GM11168 (cell line): ENCODE measurements around the gene LMOD2.

Experiments
- in situ Hi-C: fragments of 300-500 bp; cut with MboI; formaldehyde crosslinking; loops from one replicate; pipeline ENCODE4 v1.12.0; 2022; ENCODE audit warnings: low sequenced_read_pairs; ENCODE audit not compliant: unreplicated experiment

LMOD2 gene

DNA sequence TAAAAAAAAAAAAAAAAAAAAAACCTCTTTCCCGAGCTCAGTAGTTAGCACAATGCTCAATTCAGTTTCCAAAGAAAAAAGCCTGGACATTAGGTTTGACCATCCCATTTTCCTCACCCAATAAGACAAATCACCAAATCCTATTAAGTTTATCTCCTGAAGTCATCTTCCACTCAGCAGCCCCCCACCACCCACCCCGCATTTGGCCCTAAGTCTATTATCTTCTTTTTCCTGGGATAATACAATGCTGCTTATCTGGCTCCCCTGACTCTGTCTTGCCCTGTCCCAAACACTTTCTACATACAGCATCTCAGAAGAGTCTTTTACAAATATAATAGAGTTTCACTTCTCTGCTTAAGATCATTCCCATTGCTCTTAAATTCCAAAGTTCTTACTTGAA lies 17.8 kb upstream of the LMOD2 start:
- in situ Hi-C loops, result no loop called here

DNA sequence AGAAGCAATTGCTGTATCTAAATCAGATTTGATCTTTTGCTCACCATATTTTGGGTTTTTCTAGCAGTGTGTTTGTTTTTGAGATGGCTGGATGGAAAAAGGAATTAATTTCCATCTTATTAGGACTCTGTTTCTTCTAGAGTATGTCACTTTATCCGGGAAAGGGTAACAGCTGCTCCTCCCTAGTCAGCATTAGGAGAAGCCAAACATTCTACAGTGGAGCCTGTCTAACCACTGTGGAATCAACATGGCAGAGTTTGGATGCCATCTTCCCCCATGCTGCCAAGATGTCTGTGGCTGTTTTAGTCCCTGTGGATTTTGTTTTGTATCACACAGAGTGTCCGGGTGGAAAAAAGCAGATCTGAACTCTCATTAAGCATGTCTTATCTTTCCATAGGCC lies 16.0 kb upstream of the LMOD2 start:
- in situ Hi-C loops, result no loop called here

DNA sequence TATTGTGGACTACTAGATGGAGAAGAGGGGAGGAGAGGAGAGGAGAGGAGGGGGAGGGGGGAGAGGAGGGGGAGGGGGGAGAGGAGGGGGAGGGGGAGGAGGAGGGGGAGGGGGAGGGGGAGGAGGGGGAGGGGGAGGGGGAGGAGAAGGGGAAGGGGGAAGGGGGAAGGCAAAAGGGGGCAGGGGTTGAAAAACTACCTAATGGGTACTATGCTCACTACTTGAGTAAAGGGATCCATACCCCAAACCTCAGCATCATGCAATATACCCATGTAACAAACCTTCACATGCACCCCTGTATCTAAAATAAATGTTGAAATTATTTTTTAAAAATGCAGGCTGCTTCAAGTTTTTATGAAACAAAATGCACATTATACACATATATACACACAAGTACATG lies 15.1 kb upstream of the LMOD2 start:
- in situ Hi-C loops, result no loop called here

GRCh38 chr7:123641901-123642300 lies 13.8 kb upstream of the LMOD2 start:
- in situ Hi-C loops, result no loop called here

DNA sequence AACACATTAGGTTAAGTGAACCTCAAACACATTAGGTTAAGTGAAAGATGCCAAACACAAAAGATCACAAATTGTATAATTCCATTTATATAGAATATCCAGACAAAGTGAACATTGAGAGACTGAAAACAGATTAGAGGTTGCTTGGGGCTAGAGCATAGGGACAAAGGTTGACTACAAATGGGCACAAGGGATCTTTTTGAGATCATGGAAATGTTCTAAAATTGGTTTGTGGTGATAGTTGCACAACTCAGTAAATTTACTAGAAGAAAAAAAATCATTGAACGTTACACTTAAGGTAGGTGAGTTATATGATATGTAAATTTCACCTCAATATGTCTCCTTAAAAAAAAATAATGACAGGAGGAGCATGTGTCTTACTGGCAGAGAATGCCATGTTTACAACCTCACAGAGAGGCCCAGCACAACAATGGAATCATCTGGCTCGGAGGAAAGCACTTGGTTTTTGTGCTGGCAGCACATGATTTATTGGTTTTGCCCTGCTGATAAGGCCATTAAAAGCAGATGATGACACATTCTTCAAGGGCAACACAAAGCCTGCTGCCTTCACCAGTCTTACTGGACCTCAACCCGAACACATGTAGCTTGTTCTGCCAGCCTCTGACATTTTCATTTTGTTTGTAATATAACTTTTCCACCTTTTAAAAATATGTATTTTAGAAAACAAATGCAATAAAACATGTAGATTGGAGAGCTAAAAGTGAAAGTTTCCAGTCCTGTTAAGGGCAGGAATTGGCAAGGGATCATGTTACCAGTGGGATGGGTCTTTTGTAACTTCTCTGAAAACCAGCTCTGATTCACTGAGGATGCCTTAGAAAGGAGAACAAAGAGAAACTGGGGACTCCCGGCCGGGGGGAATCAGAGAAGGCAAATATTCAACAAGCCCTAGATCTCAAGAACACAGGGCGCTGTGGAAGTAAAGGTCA lies 11.9 kb upstream of the LMOD2 start:
- in situ Hi-C loops, result no loop called here

DNA sequence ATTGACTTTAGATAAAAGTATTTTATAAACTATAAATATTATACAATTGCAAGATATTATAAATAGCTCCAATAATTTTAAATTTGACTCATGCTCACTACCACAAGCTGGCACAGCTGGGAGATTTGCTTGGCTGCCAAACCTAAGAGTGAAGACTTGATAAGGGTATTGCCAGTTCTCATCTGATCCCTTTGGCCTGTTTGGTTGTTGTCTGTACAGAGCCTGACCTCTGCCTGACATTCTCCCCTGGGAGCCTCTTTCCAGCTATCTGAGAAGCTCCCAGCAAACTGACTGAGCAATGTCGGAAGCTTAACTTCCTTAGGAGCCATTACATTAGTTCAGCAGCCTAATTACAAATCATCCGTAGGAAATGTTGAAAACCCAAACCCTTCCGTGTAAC lies 10.2 kb upstream of the LMOD2 start:
- in situ Hi-C loops, result no loop called here

DNA sequence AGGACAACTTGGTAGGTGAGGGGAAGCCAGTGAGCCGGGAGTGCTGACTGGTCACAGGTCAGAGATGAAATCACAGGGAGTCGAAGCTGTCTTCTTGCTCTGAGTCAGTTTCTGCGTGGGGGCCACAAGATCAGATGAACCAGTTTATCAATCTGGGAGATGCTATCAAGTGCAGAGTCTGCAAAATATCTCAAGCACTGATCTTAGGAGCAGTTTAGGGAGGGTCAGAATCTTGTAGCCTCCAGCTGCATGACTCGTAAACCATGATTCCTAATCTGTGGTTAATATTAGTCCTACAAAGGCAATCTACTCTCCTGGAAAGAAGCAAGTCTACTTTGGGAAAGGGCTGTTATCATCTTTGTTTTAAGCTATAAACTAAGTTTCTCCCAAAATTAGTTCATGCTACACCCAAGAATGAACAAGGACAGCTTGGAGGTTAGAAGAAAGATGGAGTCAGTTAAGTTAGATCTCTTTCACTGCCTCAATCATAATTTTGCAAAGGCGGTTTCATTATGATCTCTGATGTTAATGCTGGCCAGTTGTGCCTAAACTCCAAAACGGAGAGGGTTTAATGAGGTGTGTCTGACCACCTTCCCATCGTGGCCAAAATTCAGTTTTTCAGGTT lies 8.4 kb upstream of the LMOD2 start:
- in situ Hi-C loops, result no loop called here

DNA sequence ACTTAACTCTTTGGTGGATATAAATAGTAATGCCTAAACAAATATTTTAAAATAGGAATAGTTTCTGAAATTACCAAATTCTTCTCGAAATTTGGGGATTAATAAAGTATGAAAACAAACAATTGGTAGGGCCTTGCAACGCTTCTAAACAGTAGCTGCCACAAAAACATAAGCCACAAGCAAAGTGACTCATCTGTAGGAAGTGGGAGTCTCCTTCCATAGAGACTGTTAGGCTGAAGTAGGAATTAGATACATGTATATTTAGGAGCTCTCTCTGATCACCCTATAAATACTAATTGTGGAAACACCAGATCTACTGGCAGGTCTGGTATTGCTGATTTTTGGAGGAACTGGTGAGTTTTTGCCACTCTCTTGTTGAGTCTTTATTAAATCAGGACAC lies 5.7 kb upstream of the LMOD2 start:
- in situ Hi-C loops, result no loop called here

- in situ Hi-C loops, result no loop called here
Measured at GRCh38 chr7:123650595-123650994, 5.1 kb upstream of the LMOD2 start.

DNA sequence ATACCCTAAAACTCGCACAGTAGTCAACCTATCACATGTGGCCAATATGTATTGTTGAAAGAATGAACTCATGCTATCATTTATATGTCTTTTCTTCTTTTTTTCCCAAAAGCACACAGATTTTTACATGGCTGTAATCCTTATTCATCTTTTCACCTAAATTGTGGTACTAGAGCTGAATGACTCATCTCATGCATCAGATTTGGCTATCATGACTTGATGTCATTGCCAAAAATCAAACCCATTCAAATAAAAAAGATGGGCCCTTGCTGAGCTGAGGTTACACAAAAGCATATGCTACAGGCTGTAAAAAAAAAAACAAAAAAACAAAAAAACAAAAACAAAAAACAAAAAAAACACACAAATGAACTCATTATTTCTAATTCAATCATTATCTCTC lies 3.3 kb upstream of the LMOD2 start:
- in situ Hi-C loops, result no loop called here

DNA sequence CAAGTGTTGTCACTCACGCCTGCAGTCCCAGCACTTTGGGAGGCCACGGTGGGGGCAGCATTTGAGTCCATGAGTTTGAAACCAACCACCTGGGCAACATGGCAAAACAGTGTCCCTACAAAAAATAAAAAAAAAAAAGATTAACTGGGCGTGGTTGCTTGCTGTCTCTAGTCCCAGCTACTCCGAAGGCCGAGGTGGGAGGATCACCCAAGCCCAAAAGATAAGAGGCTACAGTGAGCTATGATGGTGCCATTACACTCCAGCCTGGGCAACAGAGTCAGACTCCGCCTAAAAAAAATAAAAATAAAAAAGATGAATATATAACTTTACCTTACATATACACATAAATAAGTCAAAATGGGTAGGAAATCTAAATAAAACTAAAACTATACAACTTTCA lies 2.5 kb upstream of the LMOD2 start:
- in situ Hi-C loops, result no loop called here

GRCh38 chr7:123656544-123657303 lies 1.1 kb downstream of the LMOD2 start:
- in situ Hi-C loops, result no loop called here

GRCh38 chr7:123657304-123657685 lies 1.6 kb downstream of the LMOD2 start:
- in situ Hi-C loops, result no loop called here

GRCh38 chr7:123658023-123658422 lies 2.4 kb downstream of the LMOD2 start:
- in situ Hi-C loops, result no loop called here

DNA sequence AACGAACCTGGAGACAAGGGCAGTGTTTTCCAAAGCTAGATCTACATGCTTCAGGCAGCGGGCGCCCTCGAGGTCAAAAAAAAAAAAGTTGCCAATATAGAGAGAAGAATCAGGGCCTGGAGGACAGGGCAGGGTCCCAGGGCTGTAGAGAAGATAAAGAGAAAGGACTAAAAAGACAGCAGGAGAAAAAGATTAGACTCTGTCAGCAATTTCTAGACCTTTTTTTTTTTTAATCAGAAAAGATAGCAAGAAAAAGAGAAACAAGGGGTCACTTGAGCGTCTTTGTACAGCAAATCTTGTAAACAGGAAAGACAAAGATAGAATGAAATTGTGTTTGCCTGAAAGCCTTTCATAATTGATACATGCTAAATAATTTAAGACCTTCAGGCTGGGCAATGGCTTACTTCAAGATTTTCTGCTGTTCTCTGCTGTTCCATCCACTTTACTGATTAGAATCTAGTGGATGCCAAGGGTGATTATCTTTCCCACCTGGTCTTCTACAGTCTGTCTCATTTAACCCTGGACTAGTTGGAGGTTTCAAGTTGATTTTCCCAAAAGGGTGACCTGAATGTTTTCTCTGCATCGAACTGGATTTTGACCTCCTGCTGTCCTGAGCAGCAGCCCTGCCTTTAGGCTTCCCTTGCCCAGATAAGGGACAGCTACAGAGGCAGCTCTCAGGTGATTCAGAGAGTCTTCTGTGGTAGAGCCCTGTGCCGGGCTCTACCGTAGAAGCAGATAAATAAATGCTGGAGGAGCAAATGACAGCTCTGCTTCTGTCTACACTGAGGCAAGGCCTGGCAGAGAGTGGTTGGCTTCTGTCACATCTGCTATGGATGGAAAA lies 5.1 kb downstream of the LMOD2 start:
- in situ Hi-C loops, result no loop called here

GRCh38 chr7:123661765-123662164 lies 6.1 kb downstream of the LMOD2 start:
- in situ Hi-C loops, result no loop called here

- in situ Hi-C loops, result no loop called here
Measured at GRCh38 chr7:123662293-123662692, 6.6 kb downstream of the LMOD2 start.

- in situ Hi-C loops, result no loop called here
Measured at GRCh38 chr7:123662755-123663154, 7.1 kb downstream of the LMOD2 start.

GRCh38 chr7:123663200-123663599 lies 7.5 kb downstream of the LMOD2 start:
- in situ Hi-C loops, result no loop called here

DNA sequence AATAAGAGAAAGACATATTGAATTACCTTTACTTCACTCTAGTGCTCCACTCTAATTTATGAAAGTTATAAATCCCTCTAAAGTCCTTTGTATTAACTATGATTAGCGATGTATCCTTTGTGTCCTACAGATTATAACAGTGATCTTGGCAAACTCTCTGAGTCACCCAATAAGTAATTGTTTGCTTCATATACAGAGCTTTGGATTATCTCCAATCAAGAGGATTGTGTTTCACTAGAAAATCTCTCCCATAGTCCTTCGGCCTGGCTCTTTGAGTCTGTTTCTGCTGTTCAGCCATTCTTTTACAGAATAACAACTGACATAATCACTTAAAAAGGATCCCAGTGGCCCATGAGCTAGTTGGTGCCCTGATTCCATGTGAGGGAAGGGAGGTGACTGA lies 9.5 kb downstream of the LMOD2 start:
- in situ Hi-C loops, result no loop called here
